K562 (cell line): ENCODE data around the gene TRIM26. TPM values are rescaled to one million over a fixed set of nuclear protein-coding genes. Genes with fewer than 3 reads are reported as not detected.

Experiments
- ARID4B ChIP-seq: sonication (generic); formaldehyde crosslinking; IDR thresholded peaks from 2 replicates; pipeline ENCODE4 v1.8.0; 2022; ENCODE audit warnings: mild to moderate bottlenecking, missing genetic modification reagents
- BHLHE40 ChIP-seq: IDR thresholded peaks from 2 replicates; pipeline ENCODE4 v1.6.1; 2011; ENCODE audit warnings: low read length, improper control_type of control experiment
- CTCFL ChIP-seq: IDR thresholded peaks from 2 replicates; pipeline ENCODE4 v1.6.1; 2011; ENCODE audit warnings: borderline replicate concordance, low read depth, mild to moderate bottlenecking, moderate library complexity, low read length; ENCODE audit not compliant: insufficient read depth, poor library complexity, severe bottlenecking
- POLR2AphosphoS2 ChIP-seq: IDR thresholded peaks from 2 replicates; pipeline ENCODE4 v1.6.1; 2012; ENCODE audit warnings: low read length, improper control_type of control experiment
- REST ChIP-seq, 2 experiments: fragments of 450-650 bp; formaldehyde crosslinking in 1 of 2; IDR thresholded peaks; 2 replicates each; pipeline versions ENCODE4 v1.4.0 to v1.6.1; 2014 to 2020; ENCODE audit warnings: mild to moderate bottlenecking in 2 of 2, borderline replicate concordance in 1 of 2, low read depth in 1 of 2
- RUNX1 ChIP-seq: sonication (generic); IDR thresholded peaks from 2 replicates; pipeline ENCODE4 v1.6.1; 2016; ENCODE audit warnings: antibody characterized with exemption, low read depth
- ZNF146 ChIP-seq: IDR thresholded peaks from one replicate; pipeline ENCODE4 v1.6.1; 2018; ENCODE audit warnings: missing compliant biosample characterization; ENCODE audit not compliant: unreplicated experiment
- ZNF232 ChIP-seq: sonication (generic); formaldehyde crosslinking; IDR thresholded peaks from 2 replicates; pipeline ENCODE4 v1.8.0; 2022; ENCODE audit warnings: mild to moderate bottlenecking, missing genetic modification reagents
- ZNF282 ChIP-seq: sonication (generic); formaldehyde crosslinking; IDR thresholded peaks from 2 replicates; pipeline ENCODE4 v1.8.1; 2023; ENCODE audit warnings: missing genetic modification reagents
- ZNF780A ChIP-seq: fragments of 250-450 bp; sonication (Bioruptor Pico); IDR thresholded peaks from 2 replicates; pipeline ENCODE4 v1.5.0; 2021; ENCODE audit warnings: mild to moderate bottlenecking
- ZNF830 ChIP-seq: fragments of 250-450 bp; sonication (Bioruptor Pico); IDR thresholded peaks from 2 replicates; pipeline ENCODE4 v1.5.0; 2021; ENCODE audit warnings: mild to moderate bottlenecking
- polyA plus RNA-seq, 8 experiments: library from polyadenylated mRNA; depleted of rRNA in 4 of 8; stranded (reverse) in 5 of 8; unstranded in 3 of 8; fragments of >200 nt; fragmentation: Nextera tagmentation in 2 of 8; fragmentation: Illumina TruSeq in 1 of 8; extraction: Ambion mirVana in 2 of 8; extraction: Trizol in 1 of 8; gene quantifications; 2 replicates each; pipeline versions ENCODE4 v1.2.1 to v1.2.3, GENCODE V29; 2011 to 2014; ENCODE audit warnings: inconsistent platforms in 1 of 8, missing spikeins in 1 of 8
- total RNA-seq, 7 experiments: library from RNA; depleted of rRNA in 6 of 7; stranded (reverse); fragments of >200 nt in 6 of 7; fragmentation: Illumina TruSeq in 2 of 7; extraction: Trizol in 2 of 7; gene quantifications; 2 replicates each; pipeline versions ENCODE4 v1.2.1 to v1.2.3, GENCODE V29; 2011 to 2021; ENCODE audit warnings: low replicate concordance in 1 of 7

TRIM26 gene
- total and polyA plus RNA-seq, 9 of the 15 experiments (the other 6 are each of a cell fraction or from before 2014, with no cell fraction given): 0.80 to 5.0 (median 2.8) TPM

- TF ChIP-seq ARID4B (CRISPR knock-in tag) (no peak), RUNX1 (no peak), ZNF232 (CRISPR knock-in tag) (no peak), BHLHE40 (no peak), ZNF780A (no peak), ZNF146 (CRISPR knock-in tag) (no peak), ZNF830 (CRISPR knock-in tag) (no peak), ZNF282 (no peak), POLR2AphosphoS2 (no peak), CTCFL (no peak), REST (IDR thresholded peaks at IDR 0.05; ENCODE audit: borderline replicate concordance) (no peak), REST (CRISPR knock-in tag; IDR thresholded peaks at IDR 0.05; ENCODE audit: low read depth) (no peak)
Measured at GRCh38 chr6:30192076-30192475, 21.1 kb downstream of the TRIM26 start (continued).
